Activated T-cell treated with anti-CD3 and anti-CD28 coated beads, Interleukin-2, amount 50 U/mL, for 4 hours (primary cell): ENCODE measurements around the gene SMCO3. TPM values are rescaled to one million over a fixed set of nuclear protein-coding genes. Genes with fewer than 3 reads are reported as not detected.
"Not testable (repeated sequence)": the region's sequence is repeated elsewhere in the genome, so short reads cannot be mapped to it uniquely, and the experiment has no call there.

Experiments
- ATAC-seq, 2 donors: fragments of 200-7000 bp; cut with Tn5 transposase; one replicate each; pipeline ENCODE4 v1.10.0; 2021
- DNase-seq: peaks from one replicate; pipeline ENCODE4 v3.0.0-alpha.2; 2020
- H3K27me3 Mint-ChIP-seq: one replicate; pipeline ENCODE4 v1.8.0; 2021; ENCODE audit warnings: low read depth, mixed read lengths
- H3K36me3 Mint-ChIP-seq: one replicate; pipeline ENCODE4 v1.8.0; 2022; ENCODE audit warnings: mixed read lengths; ENCODE audit not compliant: insufficient read depth
- H3K4me1 Mint-ChIP-seq: one replicate; pipeline ENCODE4 v1.8.0; 2021; ENCODE audit warnings: low read depth, mixed read lengths
- H3K4me3 Mint-ChIP-seq: one replicate; pipeline ENCODE4 v1.8.0; 2021; ENCODE audit warnings: mild to moderate bottlenecking, moderate library complexity, mixed read lengths
- H3K9me3 Mint-ChIP-seq: one replicate; pipeline ENCODE4 v1.8.0; 2021; ENCODE audit warnings: mixed read lengths
- total RNA-seq, 3 donors: library from RNA; stranded (reverse); gene quantifications; one replicate each; pipeline ENCODE4 v1.2.1, GENCODE V29; 2021

The SMCO3 gene
- total RNA-seq, 3 donors from 2014 or later: not detected

GRCh38 chr12:14765398-14765797, 48.6 kb downstream of the SMCO3 start:
- Mint-ChIP-seq H3K27me3 (no peaks in the 10 kb centered on the region), H3K36me3 (peaks cover 43% of the 10 kb centered on the region), H3K4me3 (no peak overlapping the region), H3K4me1 (peaks cover 25% of the 10 kb centered on the region), H3K9me3 (peaks cover 22% of the 10 kb centered on the region)
- ATAC-seq: no peak
- DNase-seq: no peak

DNA sequence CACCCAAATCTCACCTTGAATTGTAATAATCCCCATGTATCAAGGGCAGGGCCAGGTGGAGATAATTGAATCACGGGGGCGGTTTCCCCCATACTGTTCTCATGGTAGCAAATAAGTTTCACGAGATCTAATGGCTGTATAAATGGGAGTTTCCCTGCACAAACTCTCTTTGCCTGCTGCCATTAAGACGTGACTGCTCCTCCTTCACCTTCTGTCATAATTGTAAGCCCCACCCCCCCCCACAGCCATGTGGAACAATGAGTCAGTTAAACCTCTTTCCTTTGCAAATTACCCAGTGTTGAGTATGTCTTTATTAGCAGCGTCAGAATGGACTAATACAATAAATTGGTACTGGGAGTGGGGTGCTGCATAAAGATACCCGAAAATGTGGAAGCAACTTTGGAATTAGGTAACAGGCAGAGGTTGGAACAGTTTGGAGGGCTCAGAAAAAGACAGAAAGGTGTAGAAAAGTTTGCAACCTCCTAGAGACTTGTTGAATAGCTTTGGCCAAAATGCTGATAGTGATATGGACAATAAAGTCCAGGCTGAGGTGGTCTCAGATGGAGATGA, 54.2 kb downstream of the SMCO3 start:
- H3K4me1 Mint-ChIP-seq: peaks cover 14% of the 10 kb centered on the region
- not testable (repeated sequence) for H3K4me3 Mint-ChIP-seq, ATAC-seq, DNase-seq, H3K27me3 Mint-ChIP-seq
- peaks cover 36% of the 10 kb centered on the region for H3K36me3 Mint-ChIP-seq
- H3K9me3 Mint-ChIP-seq: peaks cover 28% of the 10 kb centered on the region

DNA sequence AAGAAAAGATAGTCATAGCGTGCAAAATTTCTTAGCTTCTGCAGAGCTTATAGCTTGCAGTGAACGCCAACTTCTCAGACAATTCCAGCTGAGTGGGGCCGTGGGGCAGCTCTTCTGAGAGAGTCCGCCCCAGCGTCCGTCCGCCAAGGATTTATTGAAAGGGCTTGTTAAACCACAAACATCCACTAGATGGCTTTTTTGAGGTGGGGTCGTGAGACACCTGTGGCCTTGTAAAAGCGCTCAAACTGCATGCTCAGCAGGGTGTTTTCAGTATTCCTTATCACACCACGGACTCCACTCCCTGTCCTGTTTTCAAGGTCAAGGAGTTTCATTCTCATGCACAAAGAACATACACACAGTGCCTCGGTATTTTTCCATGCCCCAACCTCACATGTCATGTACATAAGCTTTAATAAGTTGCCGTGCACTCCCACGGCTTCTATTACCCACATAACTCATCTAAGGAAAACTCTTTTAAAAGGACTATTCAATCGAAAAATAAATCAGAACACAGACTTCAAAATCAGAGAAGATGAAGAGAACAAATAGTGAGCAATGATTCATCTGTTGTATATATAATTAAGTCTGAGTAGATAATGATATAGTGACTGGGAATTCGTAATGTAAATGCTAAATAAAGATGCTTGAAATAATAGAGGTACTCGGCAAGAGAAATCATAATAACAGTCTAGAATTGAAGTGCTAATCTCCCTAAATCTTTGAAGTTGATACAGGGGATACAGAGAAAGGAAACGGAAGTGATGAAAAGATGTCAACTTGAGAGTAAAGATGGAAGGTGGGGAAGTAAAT, 57.4 kb downstream of the SMCO3 start:
- ATAC-seq: no peak
- peaks cover 13% of the 10 kb centered on the region for H3K4me1 Mint-ChIP-seq
- no peak for DNase-seq
- no peak overlapping the region for H3K4me3 Mint-ChIP-seq
- H3K9me3 Mint-ChIP-seq: peaks cover 22% of the 10 kb centered on the region
- peaks cover 20% of the 10 kb centered on the region for H3K36me3 Mint-ChIP-seq
- no peaks in the 10 kb centered on the region for H3K27me3 Mint-ChIP-seq

Other genes starting within 250 kb of the SMCO3 start
- under 1 TPM in 2 of 3 donors, not detected in 1; 0.13 to 0.43 TPM for gene PLBD1, start 246.3 kb downstream of the SMCO3 start, total RNA-seq
- gene GUCY2C, start 117.6 kb downstream of the SMCO3 start, total RNA-seq: not detected
- gene WBP11, start 10.7 kb downstream of the SMCO3 start, total RNA-seq: 100 to 1,000 TPM; 133 to 146 (median 140) TPM
- 1 to 10 TPM; 1.4 to 2.4 (median 1.6) TPM for gene C12orf60, start 10.5 kb downstream of the SMCO3 start, total RNA-seq
- gene ART4, start 29.3 kb upstream of the SMCO3 start, total RNA-seq: not detected
- under 1 TPM in 2 of 3 donors, not detected in 1; 0.52 to 0.55 TPM for gene MGP, start 71.7 kb upstream of the SMCO3 start, total RNA-seq
- under 1 TPM; 0.24 to 0.35 (median 0.25) TPM for gene ERP27, start 124.4 kb upstream of the SMCO3 start, total RNA-seq
- 100 to 1,000 TPM; 241 to 278 (median 247) TPM for gene ARHGDIB, start 147.4 kb upstream of the SMCO3 start, total RNA-seq
- not detected for gene PDE6H, start 158.9 kb upstream of the SMCO3 start, total RNA-seq